H9 (cell line): ENCODE results near the gene HCN1. TPM values are rescaled to one million over a fixed set of nuclear protein-coding genes. Genes with fewer than 3 reads are reported as not detected.

Experiments used
- DNase-seq: peaks from one replicate; pipeline ENCODE4 v3.0.0-alpha.2; 2017
- H2AFZ ChIP-seq: one replicate; pipeline ENCODE4 v1.6.1; 2013; ENCODE audit warnings: mild to moderate bottlenecking, low read length, control low read depth, moderate library complexity
- H2AK5ac ChIP-seq: 2 replicates; pipeline ENCODE4 v1.6.1; 2013; ENCODE audit warnings: low read length, control low read depth, mixed read lengths; ENCODE audit not compliant: insufficient read length
- H2BK120ac ChIP-seq: one replicate; pipeline ENCODE4 v1.6.1; 2013; ENCODE audit warnings: low read depth, mild to moderate bottlenecking, low read length, control low read depth, inconsistent platforms; ENCODE audit not compliant: poor library complexity, severe bottlenecking
- H2BK12ac ChIP-seq: 2 replicates; pipeline ENCODE4 v1.6.1; 2013; ENCODE audit warnings: low read length, control low read depth, mixed read lengths, low read depth; ENCODE audit not compliant: insufficient read length
- H2BK15ac ChIP-seq: 2 replicates; pipeline ENCODE4 v1.6.1; 2013; ENCODE audit warnings: low read depth, low read length, control low read depth
- H2BK20ac ChIP-seq: one replicate; pipeline ENCODE4 v1.6.1; 2013; ENCODE audit warnings: low read depth, mild to moderate bottlenecking, low read length, control low read depth, inconsistent platforms; ENCODE audit not compliant: poor library complexity, severe bottlenecking
- H2BK5ac ChIP-seq: 2 replicates; pipeline ENCODE4 v1.6.1; 2013; ENCODE audit warnings: low read length, control low read depth, mixed read lengths; ENCODE audit not compliant: insufficient read length
- H3K14ac ChIP-seq: 2 replicates; pipeline ENCODE4 v1.6.1; 2013; ENCODE audit warnings: low read length, control low read depth; ENCODE audit not compliant: insufficient read depth
- H3K18ac ChIP-seq: 2 replicates; pipeline ENCODE4 v1.6.1; 2013; ENCODE audit warnings: low read depth, mild to moderate bottlenecking, mixed read lengths, low read length, control low read depth; ENCODE audit not compliant: insufficient read length
- H3K23ac ChIP-seq: 2 replicates; pipeline ENCODE4 v1.6.1; 2013; ENCODE audit warnings: low read length, control low read depth, mixed read lengths, low read depth; ENCODE audit not compliant: insufficient read length
- H3K23me2 ChIP-seq: 2 replicates; pipeline ENCODE4 v1.6.1; 2013; ENCODE audit warnings: low read depth, mild to moderate bottlenecking, mixed read lengths, low read length, control low read depth; ENCODE audit not compliant: insufficient read length, poor library complexity, severe bottlenecking
- H3K27ac ChIP-seq: 2 replicates; pipeline ENCODE4 v1.5.1; 2013; ENCODE audit warnings: low read length, control low read depth, mixed read lengths, low read depth; ENCODE audit not compliant: insufficient read length
- H3K27me3 ChIP-seq: 2 replicates; pipeline ENCODE4 v1.6.1; 2013; ENCODE audit warnings: low read length, control low read depth, inconsistent platforms; ENCODE audit not compliant: insufficient read depth
- H3K4ac ChIP-seq: 2 replicates; pipeline ENCODE4 v1.6.1; 2013; ENCODE audit warnings: low read depth, mild to moderate bottlenecking, control low read depth, inconsistent platforms, low read length, moderate library complexity
- H3K4me1 ChIP-seq: 2 replicates; pipeline ENCODE4 v1.6.1; 2013; ENCODE audit warnings: low read length, control low read depth, inconsistent platforms; ENCODE audit not compliant: insufficient read depth
- H3K4me2 ChIP-seq: 2 replicates; pipeline ENCODE4 v1.6.1; 2013; ENCODE audit warnings: low read length, control low read depth, mixed read lengths; ENCODE audit not compliant: insufficient read length, insufficient read depth
- H3K56ac ChIP-seq: 2 replicates; pipeline ENCODE4 v1.6.1; 2013; ENCODE audit warnings: low read depth, mild to moderate bottlenecking, mixed read lengths, low read length, control low read depth; ENCODE audit not compliant: insufficient read length
- H3K79me1 ChIP-seq: 2 replicates; pipeline ENCODE4 v1.6.1; 2013; ENCODE audit warnings: low read depth, mild to moderate bottlenecking, moderate library complexity, low read length, control low read depth, inconsistent platforms; ENCODE audit not compliant: insufficient read depth, poor library complexity, severe bottlenecking
- H3K79me2 ChIP-seq: 2 replicates; pipeline ENCODE4 v1.6.1; 2013; ENCODE audit warnings: low read length, control low read depth, inconsistent platforms; ENCODE audit not compliant: insufficient read depth
- H3K9ac ChIP-seq: 2 replicates; pipeline ENCODE4 v1.6.1; 2013; ENCODE audit warnings: low read length, control low read depth, mixed read lengths; ENCODE audit not compliant: insufficient read length; ENCODE audit errors: extremely low read depth
- H3K9me3 ChIP-seq: one replicate; pipeline ENCODE4 v1.6.1; 2013; ENCODE audit warnings: low read depth, low read length, inconsistent platforms; ENCODE audit not compliant: control insufficient read depth
- H3T11ph ChIP-seq: one replicate; pipeline ENCODE4 v1.6.1; 2013; ENCODE audit warnings: mild to moderate bottlenecking, low read length, control low read depth, inconsistent platforms
- H4K20me1 ChIP-seq: one replicate; pipeline ENCODE4 v1.6.1; 2013; ENCODE audit not compliant: control insufficient read depth, insufficient read length, insufficient read depth
- H4K5ac ChIP-seq: 2 replicates; pipeline ENCODE4 v1.6.1; 2013; ENCODE audit warnings: low read depth, mild to moderate bottlenecking, mixed read lengths, low read length, control low read depth; ENCODE audit not compliant: insufficient read length
- H4K8ac ChIP-seq: replicated peaks from 2 replicates; pipeline ENCODE4 v1.6.1; 2013; ENCODE audit warnings: low read length, control low read depth, mixed read lengths, low read depth; ENCODE audit not compliant: insufficient read length
- H4K91ac ChIP-seq: 2 replicates; pipeline ENCODE4 v1.6.1; 2013; ENCODE audit warnings: low read depth, mild to moderate bottlenecking, moderate library complexity, mixed read lengths, low read length, control low read depth; ENCODE audit not compliant: insufficient read length
- H3K27ac Mint-ChIP-seq, 3 experiments: 2 replicates in 2 of 3; 3 replicates in 1 of 3; pipeline ENCODE4 v1.8.0; 2020 to 2021; ENCODE audit warnings: mixed read lengths in 3 of 3, mild to moderate bottlenecking in 1 of 3, moderate library complexity in 1 of 3
- H3K27me3 Mint-ChIP-seq: 2 replicates; pipeline ENCODE4 v1.8.0; 2021; ENCODE audit warnings: low read depth, mild to moderate bottlenecking, moderate library complexity, mixed read lengths
- H3K36me3 Mint-ChIP-seq, 3 experiments: 2 replicates in 2 of 3; 3 replicates in 1 of 3; pipeline ENCODE4 v1.8.0; 2020 to 2021; ENCODE audit warnings: low read depth in 3 of 3, mixed read lengths in 3 of 3; ENCODE audit not compliant: insufficient read depth in 1 of 3
- H3K4me1 Mint-ChIP-seq, 2 experiments: 2 replicates each; pipeline ENCODE4 v1.8.0; 2020; ENCODE audit warnings: mixed read lengths in 2 of 2
- H3K4me3 Mint-ChIP-seq, 2 experiments: 2 replicates in 1 of 2; 3 replicates in 1 of 2; pipeline ENCODE4 v1.8.0; 2020 to 2021; ENCODE audit warnings: mild to moderate bottlenecking in 2 of 2, mixed read lengths in 2 of 2, moderate library complexity in 1 of 2
- H3K9me3 Mint-ChIP-seq, 2 experiments: 2 replicates in 1 of 2; 3 replicates in 1 of 2; pipeline ENCODE4 v1.8.0; 2020; ENCODE audit warnings: mild to moderate bottlenecking in 2 of 2, mixed read lengths in 2 of 2, moderate library complexity in 1 of 2
- WGBS: extraction: QIAGEN DNeasy Blood & Tissue Kit; methylation state at CpG from one replicate; pipeline ENCODE4 v1.1.7; 2013; ENCODE audit warnings: missing lambda C conversion rate, low lambda C conversion rate, mixed read lengths; ENCODE audit not compliant: insufficient read length; ENCODE audit errors: extremely low coverage; 5-methylcytosine and 5-hydroxymethylcytosine counted together
- total RNA-seq: library from RNA; stranded (reverse); gene quantifications from 2 replicates; pipeline ENCODE4 v1.2.1, GENCODE V29; 2021
- TF ChIP-seq, protein P1 (sequence below): fragments of 200-600 bp; sonication (generic); conservative IDR thresholded peaks from 3 replicates; pipeline ENCODE4 v1.8.0; 2021; ENCODE audit warnings: antibody characterized with exemption, mild to moderate bottlenecking

HCN1 gene
- total RNA-seq, 1 experiment from 2014 or later = 4.6 TPM

DNA sequence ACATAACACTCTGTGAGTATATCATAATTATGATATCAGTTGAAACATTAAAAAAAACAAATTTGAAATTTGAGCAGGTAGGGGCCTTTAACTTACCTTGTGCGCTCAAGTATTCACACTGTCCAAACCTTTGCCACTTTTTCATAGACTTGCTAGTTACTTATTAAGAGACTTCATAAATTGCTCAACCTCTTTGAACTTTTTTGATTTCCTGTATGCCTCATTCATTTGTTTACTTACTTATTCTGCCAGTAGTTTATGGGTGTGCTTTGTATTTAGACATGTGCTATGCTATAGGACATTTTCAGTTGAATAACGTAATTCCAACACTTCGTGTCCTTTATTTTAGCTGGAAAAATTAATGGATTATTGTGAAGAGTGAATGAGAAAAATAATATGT lies 204.8 kb downstream of the HCN1 start:
- no peak overlapping the region for H3K4me2 ChIP-seq
- no peak overlapping the region for H4K5ac ChIP-seq
- H3K23ac ChIP-seq = no peak overlapping the region
- Mint-ChIP-seq H3K27me3 (no peaks in the 10 kb centered on the region), H3K9me3 (no peaks in the 10 kb centered on the region; a peak in 1 of 5 replicates), H3K36me3 (peaks cover 1 to 2% (median 2%) of the 10 kb centered on the region in 3 experiments; a peak in 3 of 7 replicates), H3K4me3 (no peak overlapping the region), H3K4me1 (no peaks in the 10 kb centered on the region), H3K27ac (no peak overlapping the region; a peak in 1 of 7 replicates)
- H4K91ac ChIP-seq = no peak overlapping the region
- no peak for DNase-seq
- no peak overlapping the region for H2AK5ac ChIP-seq
- no peak overlapping the region for H3T11ph ChIP-seq
- no peak overlapping the region for H2BK5ac ChIP-seq
- no peak overlapping the region for H3K18ac ChIP-seq
- no peak overlapping the region for H2BK15ac ChIP-seq
- no peak overlapping the region for H2AFZ ChIP-seq
- H3K9me3 ChIP-seq = no peaks in the 10 kb centered on the region
- no peak overlapping the region for H4K8ac ChIP-seq
- H3K14ac ChIP-seq = no peak overlapping the region
- no peak overlapping the region for H2BK120ac ChIP-seq
- no peaks in the 10 kb centered on the region for H3K27me3 ChIP-seq
- no peaks in the 10 kb centered on the region for H3K4me1 ChIP-seq
- H3K79me1 ChIP-seq = no peaks in the 10 kb centered on the region
- TF ChIP-seq, protein P1, sequence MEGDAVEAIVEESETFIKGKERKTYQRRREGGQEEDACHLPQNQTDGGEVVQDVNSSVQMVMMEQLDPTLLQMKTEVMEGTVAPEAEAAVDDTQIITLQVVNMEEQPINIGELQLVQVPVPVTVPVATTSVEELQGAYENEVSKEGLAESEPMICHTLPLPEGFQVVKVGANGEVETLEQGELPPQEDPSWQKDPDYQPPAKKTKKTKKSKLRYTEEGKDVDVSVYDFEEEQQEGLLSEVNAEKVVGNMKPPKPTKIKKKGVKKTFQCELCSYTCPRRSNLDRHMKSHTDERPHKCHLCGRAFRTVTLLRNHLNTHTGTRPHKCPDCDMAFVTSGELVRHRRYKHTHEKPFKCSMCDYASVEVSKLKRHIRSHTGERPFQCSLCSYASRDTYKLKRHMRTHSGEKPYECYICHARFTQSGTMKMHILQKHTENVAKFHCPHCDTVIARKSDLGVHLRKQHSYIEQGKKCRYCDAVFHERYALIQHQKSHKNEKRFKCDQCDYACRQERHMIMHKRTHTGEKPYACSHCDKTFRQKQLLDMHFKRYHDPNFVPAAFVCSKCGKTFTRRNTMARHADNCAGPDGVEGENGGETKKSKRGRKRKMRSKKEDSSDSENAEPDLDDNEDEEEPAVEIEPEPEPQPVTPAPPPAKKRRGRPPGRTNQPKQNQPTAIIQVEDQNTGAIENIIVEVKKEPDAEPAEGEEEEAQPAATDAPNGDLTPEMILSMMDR = no peak
- H3K9ac ChIP-seq = no peak overlapping the region
- no peak overlapping the region for H3K27ac ChIP-seq
- H2BK12ac ChIP-seq = no peak overlapping the region
- H3K23me2 ChIP-seq = no peaks in the 10 kb centered on the region
- H2BK20ac ChIP-seq = no peak overlapping the region
- WGBS = no CpG with 5 or more reads among the region's 3 CpGs
- H4K20me1 ChIP-seq = no peaks in the 10 kb centered on the region
- no peak overlapping the region for H3K4ac ChIP-seq
- H3K56ac ChIP-seq = no peak overlapping the region
- no peaks in the 10 kb centered on the region; the same call in 1 of the 2 replicates for H3K79me2 ChIP-seq
